Effector CD8-positive, alpha-beta T cell (primary cell): Measurements from ENCODE around the gene CHRNE.

Source experiments
- DNase-seq: peaks from one replicate; lab custom pipeline; 2025; lab: John Stamatoyannopoulos, UW

The CHRNE gene

DNA sequence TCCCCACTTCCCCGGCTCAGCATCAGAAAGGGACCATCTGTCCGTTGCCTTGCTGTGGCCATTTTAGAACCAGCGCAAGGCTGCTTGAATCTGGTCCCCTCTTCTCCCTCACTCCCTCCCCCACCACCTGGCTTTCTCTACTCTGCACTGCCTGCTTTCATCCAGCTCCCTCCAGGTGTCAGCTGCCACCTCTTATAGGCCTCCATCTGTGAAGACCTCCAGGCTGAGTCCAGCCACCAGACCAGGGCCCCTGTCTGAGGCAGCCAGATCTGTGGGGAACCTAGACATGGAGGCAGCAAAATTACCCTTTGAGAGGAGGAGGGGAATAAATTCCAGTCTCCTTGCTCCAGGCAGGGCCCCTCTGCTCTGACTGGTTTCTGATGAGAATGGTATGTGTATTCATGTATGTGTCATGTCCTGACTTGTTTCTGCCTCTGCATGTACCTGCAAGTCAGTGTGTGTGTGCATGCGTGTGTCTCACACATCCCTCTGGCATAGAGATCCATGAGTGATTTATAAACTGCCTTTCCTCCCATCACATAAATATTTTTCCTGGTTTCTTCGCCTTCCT, 48.7 kb downstream of the CHRNE start:
- DNase-seq = no peak

- DNase-seq = peak; percentile 31
Measured at GRCh38 chr17:4853208-4853671, 49.7 kb downstream of the CHRNE start.

DNA sequence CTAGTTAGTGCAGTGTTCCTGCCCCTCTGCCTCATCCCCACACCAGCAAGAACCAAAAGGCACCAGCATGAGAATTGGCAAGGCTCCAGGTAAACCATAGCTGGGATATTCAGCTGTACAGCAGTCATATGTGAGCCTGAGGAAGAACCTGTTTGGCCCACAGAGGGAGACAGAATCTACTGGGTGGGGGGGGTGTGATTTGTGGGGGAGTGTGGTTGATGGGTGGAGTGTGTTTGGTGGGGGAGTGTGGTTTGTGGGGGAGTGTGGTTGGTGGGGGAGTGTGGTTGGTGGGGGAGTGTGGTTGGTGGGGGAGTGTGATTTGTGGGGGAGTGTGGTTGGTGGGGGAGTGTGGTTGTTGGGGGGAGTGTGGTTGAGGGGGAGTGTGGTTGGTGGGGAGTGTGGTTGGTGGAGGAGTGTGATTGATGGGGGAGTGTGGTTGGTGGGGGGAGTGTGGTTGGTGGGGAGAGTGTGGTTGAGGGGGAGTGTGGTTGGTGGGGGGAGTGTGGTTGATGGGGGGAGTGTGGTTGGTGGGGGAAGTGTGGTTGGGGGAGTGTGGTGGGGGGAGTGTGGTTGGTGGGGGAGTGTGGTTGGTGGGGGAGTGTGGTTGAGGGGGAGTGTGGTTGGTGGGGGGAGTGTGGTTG, 50.2 kb downstream of the CHRNE start:
- peak; percentile 31 for DNase-seq

GRCh38 chr17:4851084-4851483, 51.8 kb downstream of the CHRNE start:
- DNase-seq = no peak

GRCh38 chr17:4850246-4850645, 52.7 kb downstream of the CHRNE start:
- no peak for DNase-seq

GRCh38 chr17:4849011-4849536, 53.8 kb downstream of the CHRNE start:
- DNase-seq = no peak
